HUES48 (cell line): ENCODE measurements around the gene KAZN.

Source experiments
- H3K27ac ChIP-seq: one replicate; pipeline ENCODE4 v1.7.0; 2013; ENCODE audit warnings: low read depth, low read length, inconsistent platforms
- H3K27me3 ChIP-seq: 2 replicates; pipeline ENCODE4 v1.6.1; 2013; ENCODE audit warnings: mild to moderate bottlenecking, low read length; ENCODE audit not compliant: control insufficient read depth, insufficient read depth
- H3K36me3 ChIP-seq: 2 replicates; pipeline ENCODE4 v1.6.1; 2013; ENCODE audit warnings: low read length; ENCODE audit not compliant: control insufficient read depth, insufficient read depth
- H3K4me1 ChIP-seq: 2 replicates; pipeline ENCODE4 v1.6.1; 2013; ENCODE audit warnings: mild to moderate bottlenecking, low read length; ENCODE audit not compliant: control insufficient read depth, insufficient read depth
- H3K4me3 ChIP-seq: 2 replicates; pipeline ENCODE4 v1.5.1; 2013; ENCODE audit warnings: mild to moderate bottlenecking, low read depth, low read length
- H3K9ac ChIP-seq: 2 replicates; pipeline ENCODE4 v1.6.1; 2013; ENCODE audit warnings: mild to moderate bottlenecking, low read depth, low read length, moderate library complexity
- H3K9me3 ChIP-seq: 2 replicates; pipeline ENCODE4 v1.6.1; 2013; ENCODE audit warnings: low read length; ENCODE audit not compliant: control insufficient read depth, insufficient read depth

Gene KAZN

GRCh38 chr1:14972107-14972506 is 373.6 kb downstream of the KAZN start:
- Histone ChIP-seq H3K36me3 (no peaks in the 10 kb centered on the region), H3K4me3 (no peak overlapping the region), H3K27me3 (no peaks in the 10 kb centered on the region), H3K4me1 (0 out of 2 replicates have a peak, but pooled peaks cover 4% of the 10 kb centered on the region), H3K27ac (no peak overlapping the region), H3K9ac (no peak overlapping the region), H3K9me3 (no peaks in the 10 kb centered on the region)

- Histone ChIP-seq H3K27me3 (no peaks in the 10 kb centered on the region), H3K27ac (no peak overlapping the region), H3K9me3 (no peaks in the 10 kb centered on the region), H3K4me1 (no peaks in the 10 kb centered on the region), H3K36me3 (no peaks in the 10 kb centered on the region), H3K4me3 (no peak overlapping the region), H3K9ac (no peak overlapping the region)
These were observed 375.3 kb downstream of the KAZN start for GRCh38 chr1:14973773-14974172.

GRCh38 chr1:14974361-14974760 is 375.9 kb downstream of the KAZN start:
- Histone ChIP-seq H3K27ac (no peak overlapping the region), H3K27me3 (no peaks in the 10 kb centered on the region), H3K36me3 (no peaks in the 10 kb centered on the region), H3K9ac (no peak overlapping the region), H3K9me3 (no peaks in the 10 kb centered on the region), H3K4me1 (no peaks in the 10 kb centered on the region), H3K4me3 (no peak overlapping the region)

DNA sequence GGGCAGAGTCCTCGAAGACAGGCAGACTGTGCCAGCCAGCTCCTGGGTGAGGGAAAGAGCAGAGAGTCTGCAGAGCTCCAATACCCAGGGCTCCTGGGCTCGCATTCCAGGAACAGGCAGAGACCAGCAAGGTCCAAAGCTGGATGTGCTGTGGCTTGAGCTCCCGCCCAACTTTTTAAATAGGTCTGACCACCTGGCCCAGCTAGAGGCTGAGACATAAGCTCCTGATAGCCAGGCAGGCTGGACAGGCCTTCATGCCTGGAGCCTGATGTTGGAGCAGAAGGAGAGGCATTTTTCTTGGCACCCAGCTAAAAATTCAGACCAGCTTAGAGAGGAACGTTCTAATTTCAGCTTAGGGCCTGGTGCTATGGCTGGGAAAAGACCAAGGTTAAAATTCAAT is 376.6 kb downstream of the KAZN start:
- H3K27me3 ChIP-seq, result no peaks in the 10 kb centered on the region
- H3K27ac ChIP-seq, result no peak overlapping the region
- H3K9ac ChIP-seq, result no peak overlapping the region
- H3K9me3 ChIP-seq, result no peaks in the 10 kb centered on the region
- no peaks in the 10 kb centered on the region for H3K36me3 ChIP-seq
- H3K4me1 ChIP-seq, result no peaks in the 10 kb centered on the region
- H3K4me3 ChIP-seq, result no peak overlapping the region

DNA sequence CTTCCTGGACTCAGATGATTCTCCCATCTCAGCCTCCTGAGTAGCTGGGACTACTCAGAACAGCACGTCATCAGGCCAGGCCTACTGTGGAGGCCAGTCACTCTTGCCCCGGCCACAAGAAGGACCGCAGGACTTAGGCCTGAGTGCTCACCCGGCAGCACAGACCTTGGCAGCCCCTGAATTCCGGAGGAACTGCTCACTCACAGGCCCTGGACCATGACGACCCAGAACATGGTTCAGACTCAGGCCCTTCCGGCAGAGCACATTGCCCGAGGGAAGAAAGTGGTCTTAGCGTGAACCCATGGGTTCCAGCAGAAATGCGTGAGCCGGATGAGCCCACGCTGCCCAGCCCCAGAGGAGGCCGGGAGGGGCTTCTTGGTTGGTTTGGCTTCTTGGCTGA is 377.8 kb downstream of the KAZN start:
- no peaks in the 10 kb centered on the region for H3K4me1 ChIP-seq
- H3K36me3 ChIP-seq, result no peaks in the 10 kb centered on the region
- H3K9me3 ChIP-seq, result no peaks in the 10 kb centered on the region

DNA sequence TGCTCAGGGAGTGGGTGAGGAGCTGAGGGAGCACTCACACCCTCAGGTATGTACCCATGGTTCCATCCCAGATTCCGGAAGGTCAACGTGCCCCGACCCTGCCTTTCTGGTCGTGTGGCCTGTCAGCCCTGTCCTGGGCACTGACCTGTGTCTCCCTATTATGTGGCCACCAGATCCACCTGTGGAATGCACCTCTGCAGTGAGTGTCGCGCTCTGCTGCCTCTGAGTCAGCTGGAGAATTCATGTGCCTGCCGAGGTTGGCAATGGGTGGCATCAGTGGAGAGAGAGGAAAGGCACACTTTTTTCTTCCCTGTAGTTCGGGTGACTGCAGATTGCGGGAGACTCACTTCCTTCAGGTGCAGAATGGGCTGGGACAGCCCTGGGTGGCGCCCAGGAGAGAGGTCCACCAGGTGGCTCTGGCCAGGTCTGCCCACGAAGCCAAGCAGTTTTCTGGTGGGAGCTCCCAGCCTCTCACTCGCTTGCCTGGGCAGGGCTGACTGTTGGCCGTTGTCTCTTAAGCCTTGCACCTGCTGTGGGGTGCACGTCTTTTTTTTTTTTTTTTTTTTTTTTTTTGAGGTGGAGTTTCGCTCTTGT is 378.9 kb downstream of the KAZN start:
- H3K9me3 ChIP-seq, result no peaks in the 10 kb centered on the region
- no peaks in the 10 kb centered on the region for H3K27me3 ChIP-seq
- no peak overlapping the region for H3K9ac ChIP-seq
- H3K27ac ChIP-seq, result no peak overlapping the region
- H3K36me3 ChIP-seq, result no peaks in the 10 kb centered on the region
- H3K4me1 ChIP-seq, result no peaks in the 10 kb centered on the region
- no peak overlapping the region for H3K4me3 ChIP-seq

More for the DNA sequence above, 377.8 kb downstream of the KAZN start:
- Histone ChIP-seq H3K4me3 (no peak overlapping the region), H3K27me3 (no peaks in the 10 kb centered on the region), H3K27ac (no peak overlapping the region), H3K9ac (no peak overlapping the region)

- no peak overlapping the region for H3K9ac ChIP-seq
- H3K4me3 ChIP-seq, result no peak overlapping the region
- H3K27ac ChIP-seq, result no peak overlapping the region
- no peaks in the 10 kb centered on the region for H3K9me3 ChIP-seq
- no peaks in the 10 kb centered on the region for H3K36me3 ChIP-seq
- no peaks in the 10 kb centered on the region for H3K27me3 ChIP-seq
- H3K4me1 ChIP-seq, result no peaks in the 10 kb centered on the region
These were observed 382.2 kb downstream of the KAZN start for GRCh38 chr1:14980621-14981218.

GRCh38 chr1:14982029-14982428 is 383.5 kb downstream of the KAZN start:
- H3K9me3 ChIP-seq, result no peaks in the 10 kb centered on the region
- no peak overlapping the region for H3K27ac ChIP-seq
- H3K9ac ChIP-seq, result no peak overlapping the region
- no peaks in the 10 kb centered on the region for H3K4me1 ChIP-seq
- no peaks in the 10 kb centered on the region for H3K27me3 ChIP-seq
- H3K4me3 ChIP-seq, result no peak overlapping the region
- no peaks in the 10 kb centered on the region for H3K36me3 ChIP-seq

GRCh38 chr1:14983277-14983676 is 384.8 kb downstream of the KAZN start:
- no peak overlapping the region for H3K9ac ChIP-seq
- no peaks in the 10 kb centered on the region for H3K4me1 ChIP-seq
- no peaks in the 10 kb centered on the region for H3K27me3 ChIP-seq
- no peak overlapping the region for H3K27ac ChIP-seq
- H3K9me3 ChIP-seq, result no peaks in the 10 kb centered on the region
- H3K4me3 ChIP-seq, result no peak overlapping the region
- H3K36me3 ChIP-seq, result no peaks in the 10 kb centered on the region

DNA sequence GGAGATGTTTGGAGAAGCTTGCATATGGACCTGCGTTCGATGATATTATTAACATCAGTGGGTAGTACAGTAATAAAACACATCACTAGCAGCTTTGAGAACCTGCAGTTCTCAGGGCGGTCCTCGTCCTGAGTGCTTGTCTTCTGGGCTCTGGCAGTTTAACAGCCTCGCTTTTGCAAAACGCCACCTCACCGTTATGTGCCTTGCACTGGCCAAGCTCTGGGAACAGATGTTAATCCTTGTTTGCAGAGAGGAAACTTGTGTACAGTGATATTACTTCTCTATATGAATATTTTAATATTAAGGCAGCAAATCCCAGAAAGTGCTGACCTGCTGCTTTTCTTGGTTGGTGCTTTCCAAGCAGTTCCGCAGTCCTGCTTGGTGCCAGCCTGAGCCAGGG is 387.7 kb downstream of the KAZN start:
- H3K4me1 ChIP-seq, result no peaks in the 10 kb centered on the region
- no peaks in the 10 kb centered on the region for H3K27me3 ChIP-seq
- no peaks in the 10 kb centered on the region for H3K9me3 ChIP-seq
- H3K9ac ChIP-seq, result no peak overlapping the region
- no peak overlapping the region for H3K4me3 ChIP-seq
- no peaks in the 10 kb centered on the region for H3K36me3 ChIP-seq
- no peak overlapping the region for H3K27ac ChIP-seq

DNA sequence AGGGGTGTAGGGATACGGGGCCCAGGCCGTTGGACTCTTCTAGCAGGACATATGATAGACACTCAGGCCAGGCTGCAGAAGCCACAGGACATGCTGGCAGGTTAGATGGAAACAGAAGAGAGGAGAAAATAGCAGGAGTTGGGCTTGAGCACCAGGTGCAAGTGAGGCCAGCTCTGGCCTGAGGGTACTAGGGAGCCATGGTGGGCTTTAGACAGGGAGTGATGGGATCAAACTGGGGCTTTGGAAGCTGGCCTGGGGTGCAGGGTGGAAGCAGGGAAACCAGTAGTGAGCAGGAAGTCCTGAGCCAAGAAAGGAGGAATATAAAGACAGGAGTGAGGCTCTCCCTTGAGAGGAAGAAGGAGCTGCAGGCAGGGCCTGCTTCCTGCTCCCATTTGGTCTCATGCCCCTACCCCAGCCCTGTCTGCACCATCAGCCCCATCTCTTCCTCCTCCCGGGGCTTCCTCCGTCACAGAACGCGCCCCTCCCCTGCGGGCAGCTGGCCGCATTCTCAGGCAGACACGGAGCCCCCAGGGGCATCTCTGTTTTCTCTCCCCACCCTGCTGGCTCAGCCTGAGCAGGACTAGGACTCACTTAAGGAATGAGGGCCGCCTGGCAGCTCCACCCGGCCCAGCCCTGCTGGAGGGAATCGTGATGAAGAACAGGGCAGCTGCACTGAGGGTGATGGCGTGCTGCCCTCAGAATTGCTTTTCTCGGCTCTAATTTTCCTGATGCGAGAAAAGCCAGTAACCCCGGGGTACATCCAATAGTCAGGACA is 389.5 kb downstream of the KAZN start:
- H3K4me3 ChIP-seq, result no peak overlapping the region
- H3K27ac ChIP-seq, result no peak overlapping the region
- H3K36me3 ChIP-seq, result no peaks in the 10 kb centered on the region
- no peaks in the 10 kb centered on the region for H3K9me3 ChIP-seq
- H3K4me1 ChIP-seq, result no peaks in the 10 kb centered on the region
- H3K9ac ChIP-seq, result no peak overlapping the region
- H3K27me3 ChIP-seq, result no peaks in the 10 kb centered on the region
